ENCODE results near the gene NPPC. TPM values are rescaled to one million over a fixed set of nuclear protein-coding genes. Genes with fewer than 3 reads are reported as not detected.

NPPC gene
- total RNA-seq, 1 donor from 2014 or later = not detected

- H3K27me3 Mint-ChIP-seq = peaks cover 7% of the 10 kb centered on the region
- no peaks in the 10 kb centered on the region for H3K36me3 Mint-ChIP-seq (ENCODE audit: insufficient read depth)
- TF ChIP-seq CTCF (IDR thresholded peaks at IDR 0.05; ENCODE audit: unreplicated experiment) = no peak
- no peak overlapping the region for H3K4me3 Mint-ChIP-seq (ENCODE audit: low read depth)
- H3K4me1 Mint-ChIP-seq (ENCODE audit: low read depth) = no peaks in the 10 kb centered on the region
- no peaks in the 10 kb centered on the region for H3K9me3 Mint-ChIP-seq (ENCODE audit: low read depth)
- no peak overlapping the region for H3K27ac Mint-ChIP-seq
- no peak for DNase-seq (ENCODE audit: low spot score, unreplicated experiment)
These were observed 48.4 kb downstream of the NPPC start for GRCh38 chr2:231877533-231878456.

GRCh38 chr2:231874944-231875343, 51.3 kb downstream of the NPPC start:
- Mint-ChIP-seq H3K27me3 (peaks cover 2% of the 10 kb centered on the region), H3K36me3 (ENCODE audit: insufficient read depth) (no peaks in the 10 kb centered on the region), H3K4me1 (ENCODE audit: low read depth) (no peaks in the 10 kb centered on the region), H3K27ac (no peak overlapping the region), H3K4me3 (ENCODE audit: low read depth) (no peak overlapping the region), H3K9me3 (ENCODE audit: low read depth) (no peaks in the 10 kb centered on the region)
- TF ChIP-seq CTCF (IDR thresholded peaks at IDR 0.05; ENCODE audit: unreplicated experiment) = no peak
- DNase-seq (ENCODE audit: low spot score, unreplicated experiment) = no peak

Small RNA genes lying within 50 kb of the gene (microRNA-seq; reads per million reads assigned to microRNA genes)
- not detected for gene MIR1471 (ENCODE audit: borderline number of aligned reads, unreplicated experiment)

Other genes with a start within 250 kb of the NPPC start
- 1,066 and 1,116 TPM in 2 replicates for gene PTMA, start 217.9 kb downstream of the NPPC start, total RNA-seq
- 21.9 and 23.3 TPM in 2 replicates for gene PDE6D, start 145.1 kb downstream of the NPPC start, total RNA-seq
- 55.1 and 58.4 TPM in 2 replicates for gene COPS7B, start 140.0 kb downstream of the NPPC start, total RNA-seq
- 49.9 and 59.3 TPM in 2 replicates for gene DIS3L2, start 35.3 kb upstream of the NPPC start, total RNA-seq